Type B pancreatic cell (in vitro differentiated cells): ENCODE data around the gene PCCA. TPM values are rescaled to one million over a fixed set of nuclear protein-coding genes. Genes with fewer than 3 reads are reported as not detected.
"Not testable (repeated sequence)": the region's sequence is repeated elsewhere in the genome, so short reads cannot be mapped to it uniquely, and the experiment has no call there.

ENCODE experiments used
- DNase-seq: peaks from one replicate; pipeline ENCODE4 v3.0.0; 2021; ENCODE audit warnings: mixed read lengths; ENCODE audit not compliant: unreplicated experiment; ENCODE audit errors: extremely low spot score
- H3K27ac Mint-ChIP-seq: 2 replicates; pipeline ENCODE4 v1.8.0; 2021; ENCODE audit warnings: mild to moderate bottlenecking, mixed read lengths
- H3K27me3 Mint-ChIP-seq: 2 replicates; pipeline ENCODE4 v1.8.0; 2021; ENCODE audit warnings: mixed read lengths
- H3K36me3 Mint-ChIP-seq: 2 replicates; pipeline ENCODE4 v1.8.0; 2021; ENCODE audit warnings: mixed read lengths
- H3K4me1 Mint-ChIP-seq: one replicate; pipeline ENCODE4 v1.8.0; 2021; ENCODE audit warnings: mixed read lengths; ENCODE audit not compliant: unreplicated experiment
- H3K4me3 Mint-ChIP-seq: 2 replicates; pipeline ENCODE4 v1.8.0; 2021; ENCODE audit warnings: mild to moderate bottlenecking, mixed read lengths
- H3K9me3 Mint-ChIP-seq: 2 replicates; pipeline ENCODE4 v1.8.0; 2021; ENCODE audit warnings: mixed read lengths
- CTCF ChIP-seq: fragments of 200-600 bp; sonication (generic); conservative IDR thresholded peaks from 2 replicates; pipeline ENCODE4 v1.5.0; 2021; ENCODE audit warnings: antibody characterized with exemption, mild to moderate bottlenecking
- total RNA-seq: library from RNA; stranded (reverse); gene quantifications from 2 replicates; pipeline ENCODE4 v1.2.1, GENCODE V29; 2021; ENCODE audit warnings: low replicate concordance

PCCA gene
- total RNA-seq, 1 donor from 2014 or later: 46.8 TPM

- no peaks in the 10 kb centered on the region for H3K27me3 Mint-ChIP-seq
- no peak for TF ChIP-seq CTCF
- peaks cover 13% of the 10 kb centered on the region for H3K9me3 Mint-ChIP-seq
- peaks cover 30% of the 10 kb centered on the region for H3K36me3 Mint-ChIP-seq
- peak overlapping the region; percentile 6 for H3K4me3 Mint-ChIP-seq
- DNase-seq: no peak
- H3K4me1 Mint-ChIP-seq: peaks cover 22% of the 10 kb centered on the region
- H3K27ac Mint-ChIP-seq: peak overlapping the region; percentile 52
These were observed 225.4 kb downstream of the PCCA start for GRCh38 chr13:100314132-100314910.

GRCh38 chr13:100315522-100315921, 226.6 kb downstream of the PCCA start:
- Mint-ChIP-seq H3K27me3 (no peaks in the 10 kb centered on the region), H3K4me1 (peaks cover 22% of the 10 kb centered on the region), H3K9me3 (peaks cover 13% of the 10 kb centered on the region), H3K36me3 (peaks cover 27% of the 10 kb centered on the region), H3K4me3 (peak overlapping the region; percentile 50), H3K27ac (no peak overlapping the region)
- TF ChIP-seq CTCF: no peak
- DNase-seq: no peak

- peaks cover 28% of the 10 kb centered on the region for H3K36me3 Mint-ChIP-seq
These were observed 229.6 kb downstream of the PCCA start for GRCh38 chr13:100318473-100318872.

GRCh38 chr13:100323937-100324336, 235.0 kb downstream of the PCCA start:
- DNase-seq: no peak
- Mint-ChIP-seq H3K4me3 (no peak overlapping the region), H3K27me3 (no peaks in the 10 kb centered on the region), H3K36me3 (peaks cover 49% of the 10 kb centered on the region), H3K9me3 (peaks cover 11% of the 10 kb centered on the region), H3K4me1 (no peaks in the 10 kb centered on the region), H3K27ac (no peak overlapping the region)
- TF ChIP-seq CTCF: no peak

More at GRCh38 chr13:100318473-100318872, 229.6 kb downstream of the PCCA start:
- not testable (repeated sequence) for H3K4me3 Mint-ChIP-seq, H3K27me3 Mint-ChIP-seq, H3K27ac Mint-ChIP-seq, H3K9me3 Mint-ChIP-seq, DNase-seq
- peaks cover 22% of the 10 kb centered on the region for H3K4me1 Mint-ChIP-seq

GRCh38 chr13:100330662-100331061, 241.8 kb downstream of the PCCA start:
- Mint-ChIP-seq H3K4me3 (no peak overlapping the region), H3K4me1 (no peaks in the 10 kb centered on the region), H3K9me3 (peaks cover 6% of the 10 kb centered on the region), H3K36me3 (peaks cover 43% of the 10 kb centered on the region), H3K27ac (no peak overlapping the region), H3K27me3 (no peaks in the 10 kb centered on the region)
- no peak for TF ChIP-seq CTCF
- DNase-seq: no peak

- no peak for DNase-seq
- H3K27me3 Mint-ChIP-seq: no peaks in the 10 kb centered on the region
- H3K9me3 Mint-ChIP-seq: peaks cover 4% of the 10 kb centered on the region
- no peak overlapping the region for H3K27ac Mint-ChIP-seq
- TF ChIP-seq CTCF: no peak
- H3K36me3 Mint-ChIP-seq: peaks cover 32% of the 10 kb centered on the region
- peaks cover 3% of the 10 kb centered on the region for H3K4me1 Mint-ChIP-seq
- H3K4me3 Mint-ChIP-seq: no peak overlapping the region
These were observed 244.2 kb downstream of the PCCA start for GRCh38 chr13:100333141-100333540.
